ENCODE measurements around the gene DAZAP2.

DNA sequence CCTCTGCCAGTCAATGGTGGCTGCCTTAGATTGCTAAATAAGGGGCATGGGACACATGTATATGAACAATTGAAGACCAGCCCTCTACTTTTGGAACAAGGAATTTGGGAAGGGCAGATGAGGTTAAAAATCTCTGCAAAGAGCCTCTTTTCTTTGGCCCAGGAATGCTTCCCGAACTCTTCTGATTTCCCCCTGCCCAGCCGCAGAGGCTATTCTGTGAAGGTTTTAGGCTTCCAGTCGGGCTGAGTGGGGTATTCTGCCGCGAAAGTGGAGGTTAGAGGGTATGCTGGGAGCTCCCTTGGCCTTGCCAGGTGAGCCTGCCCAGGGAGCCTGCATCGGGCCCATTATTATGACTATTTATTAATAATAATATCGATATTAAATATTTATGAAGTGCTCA, 22.0 kb upstream of the DAZAP2 start:
- TF ChIP-seq EZH2 (IDR thresholded peaks at IDR 0.05; ENCODE audit: insufficient read depth, poor library complexity, severe bottlenecking) (no peak), EZH2phosphoT487 (IDR thresholded peaks at IDR 0.05; ENCODE audit: insufficient read depth, low read depth) (no peak)

Measured in GM23248 (cell line).